CD14-positive monocyte (primary cell): ENCODE results near the gene FER1L5. TPM values are rescaled to one million over a fixed set of nuclear protein-coding genes. Genes with fewer than 3 reads are reported as not detected.

ENCODE experiments used
- DNase-seq, 3 donors: peaks; one replicate each; pipeline ENCODE4 v3.0.0-alpha.2; 2011 to 2022
- H2AFZ ChIP-seq: 2 replicates; pipeline ENCODE4 v1.6.0; 2012; ENCODE audit warnings: mild to moderate bottlenecking, low read depth, low read length, inconsistent platforms; ENCODE audit not compliant: insufficient read depth, poor library complexity, severe bottlenecking
- H3K27ac ChIP-seq, 2 donors: 1 replicate in 1 of 2; 2 replicates in 1 of 2; pipeline ENCODE4 v1.5.1; 2012 to 2013; ENCODE audit warnings: low read length in 2 of 2, control low read depth in 1 of 2, inconsistent platforms in 1 of 2, low read depth in 1 of 2, mild to moderate bottlenecking in 1 of 2
- H3K27me3 ChIP-seq, 2 donors: one replicate each; pipeline versions ENCODE4 v1.6.0 to v1.6.1; 2011 to 2013; ENCODE audit warnings: low read length in 2 of 2; ENCODE audit not compliant: control insufficient read depth in 2 of 2, insufficient read depth in 2 of 2
- H3K36me3 ChIP-seq, 2 donors: replicated peaks in 1 of 2; 1 replicate in 1 of 2; 2 replicates in 1 of 2; pipeline versions ENCODE4 v1.5.1 to v1.6.1; 2012 to 2013; ENCODE audit warnings: low read length in 2 of 2, control low read depth in 1 of 2, inconsistent platforms in 1 of 2, mild to moderate bottlenecking in 1 of 2; ENCODE audit not compliant: insufficient read depth in 2 of 2, control insufficient read depth in 1 of 2
- H3K4me1 ChIP-seq, 2 donors: 1 replicate in 1 of 2; 2 replicates in 1 of 2; pipeline versions ENCODE4 v1.5.1 to v1.6.1; 2012 to 2013; ENCODE audit warnings: low read length in 2 of 2, control low read depth in 1 of 2, inconsistent platforms in 1 of 2, mild to moderate bottlenecking in 1 of 2, moderate library complexity in 1 of 2; ENCODE audit not compliant: insufficient read depth in 2 of 2, control insufficient read depth in 1 of 2
- H3K4me2 ChIP-seq: replicated peaks from 2 replicates; pipeline ENCODE3; 2012; ENCODE audit warnings: low read length, moderate library complexity, mild to moderate bottlenecking; ENCODE audit not compliant: poor library complexity, severe bottlenecking; ENCODE audit errors: extremely low read depth
- H3K4me3 ChIP-seq, 3 experiments: fragments of 200-600 bp in 1 of 3; sonication (generic) in 1 of 3; replicated peaks in 1 of 3; 1 replicate in 2 of 3; 2 replicates in 1 of 3; pipeline ENCODE4 v1.5.1; 2011 to 2013; ENCODE audit warnings: low read length in 3 of 3, mild to moderate bottlenecking in 3 of 3, control low read depth in 2 of 3, low read depth in 2 of 3, inconsistent platforms in 1 of 3, moderate library complexity in 1 of 3
- H3K79me2 ChIP-seq: 2 replicates; pipeline ENCODE4 v1.6.0; 2012; ENCODE audit warnings: mild to moderate bottlenecking, control low read depth, inconsistent platforms, low read length, moderate library complexity; ENCODE audit not compliant: insufficient read depth
- H3K9ac ChIP-seq: 2 replicates; pipeline ENCODE4 v1.6.0; 2017; ENCODE audit warnings: low read length, mild to moderate bottlenecking; ENCODE audit not compliant: insufficient read depth, poor library complexity, severe bottlenecking
- H3K9me3 ChIP-seq, 2 donors: replicated peaks in 1 of 2; 1 replicate in 1 of 2; 2 replicates in 1 of 2; pipeline versions ENCODE4 v1.5.1 to v1.6.1; 2012 to 2013; ENCODE audit warnings: low read length in 2 of 2, control low read depth in 1 of 2; ENCODE audit not compliant: control insufficient read depth in 1 of 2, insufficient read depth in 1 of 2
- H4K20me1 ChIP-seq: 2 replicates; pipeline ENCODE4 v1.6.0; 2012; ENCODE audit warnings: mild to moderate bottlenecking, low read length, control low read depth, moderate library complexity; ENCODE audit not compliant: insufficient read depth
- H3K27ac Mint-ChIP-seq, 7 donors: one replicate each; pipeline ENCODE4 v1.8.0; 2020; ENCODE audit warnings: mild to moderate bottlenecking in 7 of 7, mixed read lengths in 7 of 7, moderate library complexity in 6 of 7, inconsistent platforms in 2 of 7
- H3K27me3 Mint-ChIP-seq, 3 donors: one replicate each; pipeline ENCODE4 v1.8.0; 2021 to 2022; ENCODE audit warnings: low read depth in 3 of 3, mild to moderate bottlenecking in 3 of 3, mixed read lengths in 3 of 3, moderate library complexity in 3 of 3, inconsistent platforms in 1 of 3
- H3K36me3 Mint-ChIP-seq, 2 donors: one replicate each; pipeline ENCODE4 v1.8.0; 2020; ENCODE audit warnings: mixed read lengths in 2 of 2, inconsistent platforms in 1 of 2, mild to moderate bottlenecking in 1 of 2
- H3K4me1 Mint-ChIP-seq: one replicate; pipeline ENCODE4 v1.8.0; 2020; ENCODE audit warnings: mild to moderate bottlenecking, mixed read lengths
- H3K4me3 Mint-ChIP-seq, 2 donors: one replicate each; pipeline ENCODE4 v1.8.0; 2020; ENCODE audit warnings: mild to moderate bottlenecking in 2 of 2, mixed read lengths in 2 of 2, moderate library complexity in 1 of 2
- H3K9me3 Mint-ChIP-seq, 7 donors: one replicate each; pipeline ENCODE4 v1.8.0; 2020 to 2022; ENCODE audit warnings: mixed read lengths in 7 of 7, mild to moderate bottlenecking in 6 of 7, moderate library complexity in 6 of 7, inconsistent platforms in 2 of 7
- WGBS: methylation state at CpG from one replicate; pipeline ENCODE4 v1.1.5; 2013; ENCODE audit warnings: missing lambda C conversion rate; ENCODE audit not compliant: insufficient coverage; 5-methylcytosine and 5-hydroxymethylcytosine counted together
- intact Hi-C, 2 donors: fragments of 100-400 bp; cut with micrococcal nuclease; formaldehyde crosslinking; loops; one replicate each; pipeline versions ENCODE4 v1.15.0 to v1.15.1; 2023
- polyA plus RNA-seq, 3 donors: library from polyadenylated mRNA; depleted of rRNA in 1 of 3; unstranded in 2 of 3; stranded (reverse) in 1 of 3; fragments of 300-500 nt in 2 of 3; fragments of >200 nt in 1 of 3; fragmentation: Illumina TruSeq in 2 of 3; gene quantifications; 1 replicate in 2 of 3; 2 replicates in 1 of 3; pipeline ENCODE4 v1.2.3, GENCODE V29; 2012 to 2021
- TF ChIP-seq, protein P1 (sequence below): fragments of 200-600 bp; IDR thresholded peaks from one replicate; pipeline ENCODE4 v1.8.0; 2022; ENCODE audit warnings: antibody characterized with exemption, mild to moderate bottlenecking

Gene FER1L5
- polyA plus RNA-seq, 3 donors, result not detected

DNA sequence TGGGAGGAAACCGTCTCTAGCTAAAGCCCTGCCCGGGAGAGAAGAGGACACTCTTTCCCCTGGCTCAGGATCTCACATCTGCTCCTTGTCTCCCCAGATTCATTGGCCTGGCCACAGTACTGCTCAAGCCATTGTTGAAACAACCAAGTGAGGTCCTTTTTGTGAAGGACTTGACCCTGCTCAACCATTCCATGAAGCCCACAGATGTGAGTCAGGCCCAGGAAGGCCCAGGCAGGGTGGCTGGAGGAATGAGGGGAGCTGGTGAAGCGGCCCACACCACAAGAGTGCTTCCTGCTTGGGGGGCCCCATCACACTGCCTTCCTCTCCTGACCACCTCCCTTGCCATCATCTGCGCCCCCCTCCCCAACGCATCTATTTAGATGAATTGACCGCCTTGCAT, 5.1 kb downstream of the FER1L5 start:
- H3K27me3 ChIP-seq, result no peaks in the 10 kb centered on the region
- Mint-ChIP-seq H3K27me3 (peaks cover 0 to 3% (median 2%) of the 10 kb centered on the region in 3 donors), H3K36me3 (no peaks in the 10 kb centered on the region), H3K27ac (no peak overlapping the region), H3K9me3 (peaks cover 0 to 2% (median 0%) of the 10 kb centered on the region in 7 donors), H3K4me3 (no peak overlapping the region), H3K4me1 (peaks cover 3% of the 10 kb centered on the region)
- no peaks in the 10 kb centered on the region for H3K36me3 ChIP-seq
- H3K4me3 ChIP-seq, result no peak overlapping the region
- no peaks in the 10 kb centered on the region for H3K9me3 ChIP-seq
- H3K4me2 ChIP-seq, result no peak overlapping the region
- 96% methylated on average over 3 of the region's 6 CpGs for WGBS
- H3K4me1 ChIP-seq, result no peaks in the 10 kb centered on the region
- DNase-seq, result no peak
- no peak overlapping the region for H3K27ac ChIP-seq
- no peaks in the 10 kb centered on the region for H4K20me1 ChIP-seq
- intact Hi-C loops, result no loop called here
- no peak overlapping the region for H2AFZ ChIP-seq
- H3K9ac ChIP-seq, result no peak overlapping the region
- H3K79me2 ChIP-seq, result no peaks in the 10 kb centered on the region
- TF ChIP-seq, protein P1, sequence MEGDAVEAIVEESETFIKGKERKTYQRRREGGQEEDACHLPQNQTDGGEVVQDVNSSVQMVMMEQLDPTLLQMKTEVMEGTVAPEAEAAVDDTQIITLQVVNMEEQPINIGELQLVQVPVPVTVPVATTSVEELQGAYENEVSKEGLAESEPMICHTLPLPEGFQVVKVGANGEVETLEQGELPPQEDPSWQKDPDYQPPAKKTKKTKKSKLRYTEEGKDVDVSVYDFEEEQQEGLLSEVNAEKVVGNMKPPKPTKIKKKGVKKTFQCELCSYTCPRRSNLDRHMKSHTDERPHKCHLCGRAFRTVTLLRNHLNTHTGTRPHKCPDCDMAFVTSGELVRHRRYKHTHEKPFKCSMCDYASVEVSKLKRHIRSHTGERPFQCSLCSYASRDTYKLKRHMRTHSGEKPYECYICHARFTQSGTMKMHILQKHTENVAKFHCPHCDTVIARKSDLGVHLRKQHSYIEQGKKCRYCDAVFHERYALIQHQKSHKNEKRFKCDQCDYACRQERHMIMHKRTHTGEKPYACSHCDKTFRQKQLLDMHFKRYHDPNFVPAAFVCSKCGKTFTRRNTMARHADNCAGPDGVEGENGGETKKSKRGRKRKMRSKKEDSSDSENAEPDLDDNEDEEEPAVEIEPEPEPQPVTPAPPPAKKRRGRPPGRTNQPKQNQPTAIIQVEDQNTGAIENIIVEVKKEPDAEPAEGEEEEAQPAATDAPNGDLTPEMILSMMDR, result no peak

DNA sequence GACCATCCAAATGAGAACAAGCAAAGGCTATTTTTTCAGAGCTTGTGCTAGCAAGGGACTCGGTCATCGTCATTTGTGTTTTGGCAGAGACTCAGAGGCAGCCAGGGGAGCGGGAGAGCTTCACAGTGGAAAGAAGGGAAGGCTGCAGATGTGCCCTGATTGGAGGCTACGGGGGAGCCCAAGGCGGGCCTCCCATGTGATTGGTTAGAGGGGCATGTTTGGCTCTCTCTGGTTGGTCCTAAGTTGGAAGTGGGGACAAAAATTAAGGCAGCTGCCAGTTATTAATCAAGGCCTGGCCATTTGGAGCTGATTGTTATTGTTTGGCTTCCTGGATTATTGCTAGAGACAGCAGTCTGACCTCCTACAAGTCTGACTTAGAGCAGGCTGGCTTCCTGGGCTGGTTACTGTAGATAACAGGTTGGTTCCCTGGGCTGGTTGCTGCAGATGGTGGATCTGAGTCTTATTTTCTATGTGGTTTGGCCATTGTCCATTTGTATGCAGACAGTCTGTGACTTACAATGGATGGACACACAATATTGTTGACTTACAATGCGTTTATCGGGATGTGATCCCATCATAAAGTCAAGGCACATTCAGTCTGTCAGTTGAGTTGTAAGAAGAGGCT, 5.9 kb downstream of the FER1L5 start:
- H3K9me3 Mint-ChIP-seq, result peaks cover 0 to 2% (median 0%) of the 10 kb centered on the region in 7 donors
- TF ChIP-seq, protein P1, result no peak
- H3K36me3 Mint-ChIP-seq, result no peaks in the 10 kb centered on the region
- H3K36me3 ChIP-seq, result no peaks in the 10 kb centered on the region
- intact Hi-C loops, result no loop called here
- no peak overlapping the region for H3K4me3 ChIP-seq
- H3K79me2 ChIP-seq, result no peaks in the 10 kb centered on the region
- H3K9me3 ChIP-seq, result no peaks in the 10 kb centered on the region
- H3K27ac ChIP-seq, result no peak overlapping the region
- H4K20me1 ChIP-seq, result no peaks in the 10 kb centered on the region
- no peak overlapping the region for H3K9ac ChIP-seq
- no peak for DNase-seq
- H3K27me3 Mint-ChIP-seq, result peaks cover 0 to 3% (median 2%) of the 10 kb centered on the region in 3 donors
- H3K4me2 ChIP-seq, result no peak overlapping the region
- H3K27ac Mint-ChIP-seq, result no peak overlapping the region
- H3K4me1 Mint-ChIP-seq, result peaks cover 3% of the 10 kb centered on the region
- no peaks in the 10 kb centered on the region for H3K4me1 ChIP-seq
- no peak overlapping the region for H2AFZ ChIP-seq
- no peak overlapping the region for H3K4me3 Mint-ChIP-seq
- no peaks in the 10 kb centered on the region for H3K27me3 ChIP-seq
- 95% methylated on average over 7 of the region's 7 CpGs for WGBS
